IMR-90 (cell line): ENCODE data around the gene GRAMD1C. TPM values are rescaled to one million over a fixed set of nuclear protein-coding genes. Genes with fewer than 3 reads are reported as not detected.

Source experiments
- ATAC-seq: fragments of 200-7000 bp; cut with Tn5 transposase; 2 replicates; pipeline ENCODE4 v1.9.1; 2020; ENCODE audit warnings: low read depth, mild to moderate bottlenecking, moderate library complexity
- BruUV-seq: library from RNA; stranded (reverse); fragments of 400-500 nt; replicated peaks from 2 replicates; lab custom pipeline; 2021; lab: Mats Ljungman, UMichigan
- CTCF ChIA-PET: fragments of 300-600 bp; formaldehyde crosslinking; extraction: SDS; loops from one replicate; lab custom pipeline; 2021; ENCODE audit warnings: antibody characterized with exemption; lab: Yijun Ruan, JAX
- POLR2A ChIA-PET: fragments of 300-600 bp; sonication (Branson Sonifier 250); formaldehyde crosslinking; loops from one replicate; lab custom pipeline; 2022; ENCODE audit warnings: antibody characterized with exemption; ENCODE audit not compliant: unreplicated experiment; lab: Charles Lee
- DNase-seq: peaks from one replicate; pipeline ENCODE4 v3.0.0; 2013
- H2AFZ ChIP-seq: replicated peaks from 2 replicates; pipeline ENCODE3; 2013; ENCODE audit warnings: low read length, mild to moderate bottlenecking; ENCODE audit not compliant: poor library complexity
- H2AK5ac ChIP-seq: 2 replicates; pipeline ENCODE4 v1.6.1; 2013; ENCODE audit warnings: low read depth, low read length, inconsistent platforms
- H2AK9ac ChIP-seq: replicated peaks from 2 replicates; pipeline ENCODE3; 2013; ENCODE audit warnings: mild to moderate bottlenecking, low read depth, low read length, moderate library complexity; ENCODE audit not compliant: poor library complexity
- H2BK120ac ChIP-seq: 2 replicates; pipeline ENCODE4 v1.6.1; 2013; ENCODE audit warnings: low read depth, low read length, inconsistent platforms
- H2BK15ac ChIP-seq: 3 replicates; pipeline ENCODE4 v1.6.1; 2013; ENCODE audit warnings: low read depth, low read length, inconsistent platforms
- H2BK20ac ChIP-seq: 2 replicates; pipeline ENCODE4 v1.6.1; 2013; ENCODE audit warnings: low read depth, mild to moderate bottlenecking, inconsistent platforms, low read length, moderate library complexity
- H2BK5ac ChIP-seq: 2 replicates; pipeline ENCODE4 v1.6.1; 2013; ENCODE audit warnings: mild to moderate bottlenecking, low read depth, low read length, inconsistent platforms; ENCODE audit not compliant: poor library complexity, severe bottlenecking
- H3K14ac ChIP-seq: replicated peaks from 2 replicates; pipeline ENCODE4 v1.6.1; 2013; ENCODE audit warnings: low read depth, low read length, inconsistent platforms
- H3K18ac ChIP-seq: 2 replicates; pipeline ENCODE4 v1.6.1; 2013; ENCODE audit warnings: low read depth, low read length, control low read depth
- H3K23ac ChIP-seq: 2 replicates; pipeline ENCODE4 v1.6.1; 2013; ENCODE audit warnings: low read depth, low read length, inconsistent platforms
- H3K27ac ChIP-seq: 2 replicates; pipeline ENCODE4 v1.5.1; 2013; ENCODE audit warnings: mild to moderate bottlenecking, control low read depth, low read length; ENCODE audit not compliant: insufficient read depth
- H3K27me3 ChIP-seq: 2 replicates; pipeline ENCODE4 v1.6.1; 2013; ENCODE audit warnings: low read length; ENCODE audit not compliant: control insufficient read depth, insufficient read depth
- H3K36me3 ChIP-seq: 2 replicates; pipeline ENCODE4 v1.6.1; 2013; ENCODE audit warnings: low read length, mixed read lengths; ENCODE audit not compliant: control insufficient read depth, insufficient read depth
- H3K4ac ChIP-seq: 2 replicates; pipeline ENCODE4 v1.6.1; 2013; ENCODE audit warnings: low read depth, low read length, inconsistent platforms
- H3K4me1 ChIP-seq: 2 replicates; pipeline ENCODE4 v1.6.1; 2013; ENCODE audit warnings: low read length, mixed read lengths; ENCODE audit not compliant: control insufficient read depth, insufficient read depth
- H3K4me2 ChIP-seq: 2 replicates; pipeline ENCODE4 v1.6.1; 2013; ENCODE audit warnings: low read depth, mild to moderate bottlenecking, control low read depth, low read length, moderate library complexity
- H3K4me3 ChIP-seq: 2 replicates; pipeline ENCODE4 v1.5.1; 2013; ENCODE audit warnings: low read depth, mild to moderate bottlenecking, control low read depth, low read length, moderate library complexity; ENCODE audit not compliant: insufficient read depth
- H3K56ac ChIP-seq: 2 replicates; pipeline ENCODE4 v1.6.1; 2013; ENCODE audit warnings: low read length, inconsistent platforms; ENCODE audit not compliant: insufficient read depth; ENCODE audit errors: extremely low read depth
- H3K79me1 ChIP-seq, 2 experiments: 2 replicates each; pipeline ENCODE4 v1.6.1; 2013; ENCODE audit warnings: low read length in 2 of 2, inconsistent platforms in 1 of 2, low read depth in 1 of 2
- H3K9ac ChIP-seq: 2 replicates; pipeline ENCODE4 v1.6.1; 2013; ENCODE audit warnings: low read depth, low read length, control low read depth
- H3K9me1 ChIP-seq: 2 replicates; pipeline ENCODE4 v1.6.1; 2013; ENCODE audit warnings: low read length, inconsistent platforms; ENCODE audit not compliant: insufficient read depth
- H3K9me3 ChIP-seq: 2 replicates; pipeline ENCODE4 v1.6.1; 2013; ENCODE audit warnings: low read length; ENCODE audit not compliant: control insufficient read depth, insufficient read depth
- H4K20me1 ChIP-seq: 2 replicates; pipeline ENCODE4 v1.6.1; 2013; ENCODE audit warnings: low read length, inconsistent platforms; ENCODE audit not compliant: insufficient read depth
- H4K5ac ChIP-seq: 2 replicates; pipeline ENCODE4 v1.6.1; 2013; ENCODE audit warnings: mild to moderate bottlenecking, low read depth, low read length, control low read depth
- H4K8ac ChIP-seq, 2 experiments: 2 replicates each; pipeline ENCODE4 v1.6.1; 2013; ENCODE audit warnings: low read depth in 2 of 2, low read length in 2 of 2, control low read depth in 1 of 2, inconsistent platforms in 1 of 2
- H4K91ac ChIP-seq: 2 replicates; pipeline ENCODE4 v1.6.1; 2013; ENCODE audit warnings: low read depth, low read length, inconsistent platforms; ENCODE audit not compliant: insufficient read depth
- CEBPB ChIP-seq: IDR thresholded peaks from 2 replicates; pipeline ENCODE4 v1.6.1; 2012; ENCODE audit warnings: low read depth, low read length, improper control_type of control experiment
- CTCF ChIP-seq: conservative IDR thresholded peaks from 2 replicates; pipeline ENCODE4 v1.5.1; 2012; ENCODE audit warnings: mild to moderate bottlenecking, low read depth, low read length, improper control_type of control experiment
- ELK1 ChIP-seq: fragments of 150-350 bp; IDR thresholded peaks from 2 replicates; pipeline ENCODE4 v1.6.1; 2016; ENCODE audit warnings: low read depth, mild to moderate bottlenecking, low read length, moderate library complexity, borderline replicate concordance
- FOS ChIP-seq: fragments of 150-350 bp; IDR thresholded peaks from 2 replicates; pipeline ENCODE4 v1.6.1; 2016; ENCODE audit warnings: low read depth, low read length
- MXI1 ChIP-seq: IDR thresholded peaks from 2 replicates; pipeline ENCODE4 v1.6.1; 2012; ENCODE audit warnings: low read depth, mild to moderate bottlenecking, low read length, moderate library complexity, borderline replicate concordance
- NFE2L2 ChIP-seq: fragments of 150-350 bp; IDR thresholded peaks from 2 replicates; pipeline ENCODE4 v1.6.1; 2016; ENCODE audit warnings: low read depth, mild to moderate bottlenecking, low read length
- USF2 ChIP-seq: fragments of 150-350 bp; IDR thresholded peaks from 2 replicates; pipeline ENCODE4 v1.6.1; 2017; ENCODE audit warnings: mild to moderate bottlenecking, antibody characterized with exemption, low read length, low read depth
- whole genome bisulfite sequencing, 2 experiments: methylation state at CpG; one replicate each; pipeline versions ENCODE4 v1.1.5 to v1.1.7; 2013; ENCODE audit warnings: missing lambda C conversion rate in 2 of 2; ENCODE audit not compliant: insufficient read length in 1 of 2; ENCODE audit errors: extremely low coverage in 2 of 2; 5-methylcytosine and 5-hydroxymethylcytosine counted together
- dilution Hi-C: fragments of 300-500 bp; cut with HindIII; formaldehyde crosslinking; loops from one replicate; pipeline ENCODE4 v1.14.3; 2018; ENCODE audit warnings: low sequenced_read_pairs; ENCODE audit not compliant: unreplicated experiment
- in situ Hi-C: fragments of 300-500 bp; cut with MboI; formaldehyde crosslinking; loops from 3 replicates; pipeline ENCODE4 v1.14.3; 2019; ENCODE audit warnings: low sequenced_read_pairs, inconsistent platforms, mixed read lengths
- intact Hi-C: fragments of 100-400 bp; cut with micrococcal nuclease; formaldehyde crosslinking; loops from 2 replicates; pipeline ENCODE4 v1.10.0; 2022
- polyA plus RNA-seq, 3 experiments: library from polyadenylated mRNA; depleted of rRNA; stranded (reverse); fragments of >200 nt; gene quantifications; 2 replicates each; pipeline ENCODE4 v1.2.3, GENCODE V29; 2012; ENCODE audit warnings: low replicate concordance in 1 of 3
- total RNA-seq: library from RNA; depleted of rRNA; stranded (reverse); fragments of >200 nt; gene quantifications from 2 replicates; pipeline ENCODE4 v1.2.3, GENCODE V29; 2012

GRAMD1C gene
- total and polyA plus RNA-seq, 2 of the 4 experiments (the other 2 are of a cell fraction): 2.5 to 5.0 TPM

GRCh38 chr3:113828600-113828999 is 10.0 kb upstream of the GRAMD1C start:
- Histone ChIP-seq H2BK15ac (peak overlapping the region; percentile 58; the same call in 1 of the 3 replicates), H3K23ac (no peak overlapping the region), H3K27ac (no peak overlapping the region), H4K5ac (no peak overlapping the region), H3K4me2 (no peak overlapping the region), H2AK5ac (peak overlapping the region; percentile 51; the same call in 1 of the 2 replicates), H3K4me3 (no peak overlapping the region), H3K56ac (no peak overlapping the region), H4K8ac (0 out of 4 replicates have a peak overlapping the region, but pooled peaks of 1 of the 2 experiments have one; percentile 28), H4K91ac (no peak overlapping the region), H3K9me3 (no peaks in the 10 kb centered on the region), H4K20me1 (no peaks in the 10 kb centered on the region), H3K36me3 (no peaks in the 10 kb centered on the region), H2BK120ac (peak overlapping the region; percentile 51; the same call in 1 of the 2 replicates), H3K9me1 (peaks cover 4% of the 10 kb centered on the region; the same call in 1 of the 2 replicates), H3K4ac (no peak overlapping the region), H2BK20ac (peak overlapping the region; percentile 78; the same call in 1 of the 2 replicates), H2BK5ac (no peak overlapping the region), H2AK9ac (no peak overlapping the region), H3K79me1 (0 out of 4 replicates have a peak, but pooled peaks cover 0 to 3% of the 10 kb centered on the region in 2 experiments), H3K4me1 (peaks cover 6% of the 10 kb centered on the region), H2AFZ (no peak overlapping the region), H3K18ac (no peak overlapping the region; the same call in 1 of the 2 replicates), H3K9ac (no peak overlapping the region), H3K14ac (peak overlapping the region; percentile 55; the same call in 1 of the 2 replicates), H3K27me3 (no peaks in the 10 kb centered on the region)
- ATAC-seq (no peak), DNase-seq (no peak)
- in situ Hi-C loops: no loop called here
- intact Hi-C loops: no loop called here
- dilution Hi-C loops: no loop called here
- TF ChIP-seq CTCF (no peak), ELK1 (no peak), MXI1 (no peak), USF2 (no peak), FOS (no peak), CEBPB (no peak), NFE2L2 (no peak)
- BruUV-seq: no TSS peak
- 67% methylated on average over 1 of the region's 1 CpG; no CpG with 5 or more reads in 1 of the 2 experiments for WGBS, 2 experiments
- POLR2A ChIA-PET: no interaction called here
- CTCF ChIA-PET: no interaction called here
